ENCODE measurements around the gene ADCY4.

- TF ChIP-seq POLR2AphosphoS5 (IDR thresholded peaks at IDR 0.05; ENCODE audit: insufficient read depth, low read depth, low read length) (peak; percentile 89), CTCF (IDR thresholded peaks at IDR 0.05; ENCODE audit: extremely low read depth in 1 of 2, insufficient read depth in 1 of 2, low read depth in 1 of 2, low read length in 2 of 2) (peak; percentile 74 to 85), EZH2 (IDR thresholded peaks at IDR 0.05; ENCODE audit: borderline replicate concordance, low read depth, low read length, severe bottlenecking) (no peak), POLR2A (IDR thresholded peaks at IDR 0.05; ENCODE audit: low read depth, low read length) (peak; percentile 81), MAX (IDR thresholded peaks at IDR 0.05; ENCODE audit: insufficient read depth, insufficient read length) (peak; percentile 9), JUN (IDR thresholded peaks at IDR 0.05; ENCODE audit: borderline replicate concordance, insufficient read depth, insufficient read length, low read depth) (no peak), MYC (IDR thresholded peaks at IDR 0.05; ENCODE audit: low read depth, low read length) (no peak), GATA2 (IDR thresholded peaks at IDR 0.05; ENCODE audit: insufficient read depth, insufficient read length, low read depth, low read length) (no peak), FOS (IDR thresholded peaks at IDR 0.05; ENCODE audit: borderline replicate concordance, insufficient read depth, low read length) (no peak)
Observed at GRCh38 chr14:24271134-24271833, 63.6 kb downstream of the ADCY4 start, which contains the start of gene RABGGTA.
